Neural progenitor cell (in vitro differentiated cells): Measurements from ENCODE around the gene MYMK. TPM values are rescaled to one million over a fixed set of nuclear protein-coding genes. Genes with fewer than 3 reads are reported as not detected.
A peak's percentile ranks its signal among the peaks of the same experiment; 100 is the strongest.

ENCODE experiments used
- DNase-seq: peaks from one replicate; pipeline ENCODE4 v3.0.0-alpha.2; 2016; ENCODE audit warnings: low spot score
- H2AFZ ChIP-seq: fragments of 200-600 bp; sonication (generic); replicated peaks from 2 replicates; pipeline ENCODE4 v1.6.1; 2016; ENCODE audit warnings: antibody characterized with exemption
- H3F3A ChIP-seq: fragments of 200-600 bp; sonication (generic); 2 replicates; pipeline ENCODE4 v1.6.1; 2016; ENCODE audit warnings: antibody characterized with exemption, low read depth
- H3K27ac ChIP-seq: fragments of 200-600 bp; sonication (generic); 2 replicates; pipeline ENCODE4 v1.5.1; 2016; ENCODE audit warnings: mild to moderate bottlenecking
- H3K27me3 ChIP-seq: fragments of 200-600 bp; sonication (generic); 2 replicates; pipeline ENCODE4 v1.6.1; 2016; ENCODE audit warnings: mild to moderate bottlenecking, moderate library complexity
- H3K36me3 ChIP-seq: fragments of 200-600 bp; sonication (generic); 2 replicates; pipeline ENCODE4 v1.5.1; 2016
- H3K4me1 ChIP-seq: fragments of 200-600 bp; sonication (generic); 2 replicates; pipeline ENCODE4 v1.6.1; 2016; ENCODE audit warnings: mixed run types
- H3K4me2 ChIP-seq: fragments of 200-600 bp; sonication (generic); 2 replicates; pipeline ENCODE4 v1.6.1; 2016
- H3K4me3 ChIP-seq: fragments of 200-600 bp; sonication (generic); 2 replicates; pipeline ENCODE4 v1.5.1; 2016
- H3K79me2 ChIP-seq: fragments of 200-600 bp; sonication (generic); 2 replicates; pipeline ENCODE4 v1.6.1; 2016; ENCODE audit warnings: low read depth
- H3K9ac ChIP-seq: fragments of 200-600 bp; sonication (generic); 2 replicates; pipeline ENCODE4 v1.6.1; 2016
- H3K9me3 ChIP-seq: fragments of 200-600 bp; sonication (generic); 2 replicates; pipeline ENCODE4 v1.5.1; 2016; ENCODE audit warnings: low read depth
- H4K20me1 ChIP-seq: fragments of 200-600 bp; sonication (generic); 2 replicates; pipeline ENCODE4 v1.6.1; 2016; ENCODE audit warnings: low read depth
- H3K27ac Mint-ChIP-seq: 3 replicates; pipeline ENCODE4 v1.8.0; 2021; ENCODE audit warnings: mixed read lengths
- H3K27me3 Mint-ChIP-seq: 2 replicates; pipeline ENCODE4 v1.8.0; 2022; ENCODE audit warnings: low read depth, mild to moderate bottlenecking, inconsistent platforms, moderate library complexity, mixed read lengths; ENCODE audit not compliant: insufficient read depth
- H3K36me3 Mint-ChIP-seq: 3 replicates; pipeline ENCODE4 v1.8.0; 2021; ENCODE audit warnings: mixed read lengths
- H3K4me1 Mint-ChIP-seq: 3 replicates; pipeline ENCODE4 v1.8.0; 2021; ENCODE audit warnings: mixed read lengths
- H3K4me3 Mint-ChIP-seq: 3 replicates; pipeline ENCODE4 v1.8.0; 2021; ENCODE audit warnings: mild to moderate bottlenecking, moderate library complexity, mixed read lengths
- H3K9me3 Mint-ChIP-seq: 3 replicates; pipeline ENCODE4 v1.8.0; 2020; ENCODE audit warnings: mixed read lengths
- EZH2 ChIP-seq: fragments of 200-600 bp; sonication (generic); IDR thresholded peaks from 2 replicates; pipeline ENCODE4 v1.6.1; 2017; ENCODE audit warnings: antibody characterized with exemption, mild to moderate bottlenecking, moderate library complexity
- EZH2phosphoT487 ChIP-seq: fragments of 200-600 bp; sonication (generic); IDR thresholded peaks from 2 replicates; pipeline ENCODE4 v1.6.1; 2017; ENCODE audit warnings: antibody characterized with exemption
- total RNA-seq: library from RNA; depleted of rRNA; stranded (reverse); fragments of >200 nt; gene quantifications from 2 replicates; pipeline ENCODE4 v1.2.3, GENCODE V29; 2015; ENCODE audit warnings: low replicate concordance
- TF ChIP-seq, protein P1 (sequence below): fragments of 200-600 bp; sonication (generic); IDR thresholded peaks from 2 replicates; pipeline ENCODE4 v1.5.1; 2017; ENCODE audit warnings: antibody characterized with exemption, mild to moderate bottlenecking

MYMK gene
- total RNA-seq, 1 donor from 2014 or later = not detected

DNA sequence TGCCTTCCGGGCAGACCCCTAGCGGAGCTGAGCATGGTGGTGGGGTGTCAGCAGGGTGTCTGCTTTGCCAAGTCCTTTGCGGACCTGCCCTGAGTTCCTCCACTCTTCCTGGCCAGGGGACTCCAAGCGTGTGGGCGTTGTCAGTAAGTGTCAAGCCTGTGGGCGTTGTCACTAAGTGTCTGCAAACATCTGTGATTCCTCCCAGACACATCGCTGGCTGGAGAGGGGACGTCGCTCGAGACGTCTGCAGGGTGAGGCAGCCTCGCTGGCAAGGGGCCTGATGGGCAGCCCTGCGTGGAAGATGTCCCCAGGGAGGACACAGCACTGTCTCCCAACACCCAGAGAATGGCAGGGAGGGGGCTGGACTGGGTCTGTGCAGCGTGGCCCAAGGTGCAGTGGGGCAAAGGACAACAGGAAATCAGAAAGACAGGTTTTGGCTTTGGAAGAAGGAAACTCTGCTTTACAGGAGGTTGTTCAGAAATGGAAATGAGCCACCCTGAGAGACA, 38.6 kb upstream of the MYMK start:
- peak overlapping the region; percentile 74 for H3K27ac Mint-ChIP-seq
- Histone ChIP-seq H3K9me3 (no peaks in the 10 kb centered on the region), H3K4me1 (peaks cover 6% of the 10 kb centered on the region), H3K9ac (no peak overlapping the region), H4K20me1 (no peaks in the 10 kb centered on the region), H3K4me2 (no peak overlapping the region), H3K79me2 (no peaks in the 10 kb centered on the region), H2AFZ (no peak overlapping the region), H3K4me3 (no peak overlapping the region), H3F3A (peaks cover 5% of the 10 kb centered on the region), H3K27ac (no peak overlapping the region), H3K36me3 (no peaks in the 10 kb centered on the region), H3K27me3 (no peaks in the 10 kb centered on the region)
- DNase-seq = no peak
- H3K27me3 Mint-ChIP-seq = no peaks in the 10 kb centered on the region
- H3K9me3 Mint-ChIP-seq = peaks cover 4% of the 10 kb centered on the region
- no peaks in the 10 kb centered on the region for H3K36me3 Mint-ChIP-seq
- TF ChIP-seq EZH2 (no peak), EZH2phosphoT487 (no peak)
- TF ChIP-seq, protein P1, sequence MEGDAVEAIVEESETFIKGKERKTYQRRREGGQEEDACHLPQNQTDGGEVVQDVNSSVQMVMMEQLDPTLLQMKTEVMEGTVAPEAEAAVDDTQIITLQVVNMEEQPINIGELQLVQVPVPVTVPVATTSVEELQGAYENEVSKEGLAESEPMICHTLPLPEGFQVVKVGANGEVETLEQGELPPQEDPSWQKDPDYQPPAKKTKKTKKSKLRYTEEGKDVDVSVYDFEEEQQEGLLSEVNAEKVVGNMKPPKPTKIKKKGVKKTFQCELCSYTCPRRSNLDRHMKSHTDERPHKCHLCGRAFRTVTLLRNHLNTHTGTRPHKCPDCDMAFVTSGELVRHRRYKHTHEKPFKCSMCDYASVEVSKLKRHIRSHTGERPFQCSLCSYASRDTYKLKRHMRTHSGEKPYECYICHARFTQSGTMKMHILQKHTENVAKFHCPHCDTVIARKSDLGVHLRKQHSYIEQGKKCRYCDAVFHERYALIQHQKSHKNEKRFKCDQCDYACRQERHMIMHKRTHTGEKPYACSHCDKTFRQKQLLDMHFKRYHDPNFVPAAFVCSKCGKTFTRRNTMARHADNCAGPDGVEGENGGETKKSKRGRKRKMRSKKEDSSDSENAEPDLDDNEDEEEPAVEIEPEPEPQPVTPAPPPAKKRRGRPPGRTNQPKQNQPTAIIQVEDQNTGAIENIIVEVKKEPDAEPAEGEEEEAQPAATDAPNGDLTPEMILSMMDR = no peak
- H3K4me3 Mint-ChIP-seq = no peak overlapping the region
- peaks cover 45% of the 10 kb centered on the region for H3K4me1 Mint-ChIP-seq

DNA sequence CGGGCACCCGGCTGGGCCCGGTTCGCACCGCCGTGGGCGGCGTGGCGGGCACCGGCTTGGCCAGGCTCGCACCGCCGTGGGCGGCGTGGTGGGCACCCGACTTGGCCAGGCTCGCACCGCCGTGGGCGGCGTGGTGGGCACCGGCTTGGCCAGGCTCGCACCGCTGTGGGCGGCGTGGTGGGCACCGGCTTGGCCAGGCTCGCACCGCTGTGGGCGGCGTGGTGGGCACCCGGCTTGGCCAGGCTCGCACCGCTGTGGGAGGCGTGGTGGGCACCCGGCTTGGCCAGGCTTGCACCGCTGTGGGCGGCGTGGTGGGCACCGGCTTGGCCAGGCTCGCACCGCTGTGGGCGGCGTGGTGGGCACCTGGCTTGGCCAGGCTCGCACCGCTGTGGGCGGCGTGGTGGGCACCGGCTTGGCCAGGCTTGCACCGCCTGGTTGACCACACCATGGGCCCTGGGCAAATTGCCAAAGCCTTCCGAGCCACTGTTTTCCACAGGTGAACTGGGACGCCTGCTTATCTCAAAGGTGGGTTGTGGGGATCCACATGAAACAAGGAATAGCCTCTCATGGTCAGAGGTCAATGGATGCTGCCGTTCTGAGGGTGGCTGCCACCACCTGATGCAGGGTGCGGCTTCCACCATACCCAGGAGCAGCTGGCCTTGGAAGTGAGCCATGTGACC, 38.0 kb upstream of the MYMK start:
- H3K9ac ChIP-seq = no peak overlapping the region
- no peaks in the 10 kb centered on the region for H3K9me3 ChIP-seq

DNA sequence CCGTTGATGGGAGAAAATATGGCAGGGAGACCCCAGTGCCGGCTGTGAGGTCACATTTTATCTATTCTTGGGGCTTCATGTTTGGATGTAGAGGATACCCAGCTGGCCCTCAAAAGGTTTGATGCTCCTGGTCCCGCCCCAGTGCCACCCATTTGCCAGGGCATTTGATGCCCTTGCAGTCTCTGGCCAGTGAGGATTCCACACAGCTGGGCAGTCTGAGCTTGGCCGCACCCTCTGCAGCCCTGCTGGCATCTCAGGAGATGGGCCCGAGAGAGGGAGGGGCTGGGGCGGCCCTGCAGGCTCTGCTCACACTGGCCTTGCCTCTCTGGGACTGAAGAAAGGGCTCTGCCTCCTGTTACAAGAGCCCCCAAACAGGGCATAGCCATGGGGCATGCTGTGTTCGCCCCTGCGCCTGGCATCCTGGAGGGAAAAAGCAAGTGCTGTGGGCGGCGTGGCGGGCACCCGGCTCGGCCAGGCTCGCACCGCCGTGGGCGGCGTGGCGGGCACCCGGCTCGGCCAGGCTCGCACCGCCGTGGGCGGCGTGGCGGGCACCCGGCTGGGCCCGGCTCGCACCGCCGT, 37.3 kb upstream of the MYMK start:
- no peaks in the 10 kb centered on the region for H3K79me2 ChIP-seq
- Mint-ChIP-seq H3K4me1 (peaks cover 55% of the 10 kb centered on the region), H3K27ac (peak overlapping the region; percentile 83), H3K9me3 (peaks cover 4% of the 10 kb centered on the region), H3K27me3 (no peaks in the 10 kb centered on the region), H3K36me3 (no peaks in the 10 kb centered on the region), H3K4me3 (no peak overlapping the region)
- H3K27ac ChIP-seq = no peak overlapping the region
- peaks cover 5% of the 10 kb centered on the region for H3F3A ChIP-seq
- no peaks in the 10 kb centered on the region for H3K36me3 ChIP-seq
- TF ChIP-seq EZH2 (no peak), EZH2phosphoT487 (no peak)
- TF ChIP-seq, protein P1 = no peak
- H3K4me1 ChIP-seq = peaks cover 9% of the 10 kb centered on the region
- no peaks in the 10 kb centered on the region for H4K20me1 ChIP-seq
- no peaks in the 10 kb centered on the region for H3K9me3 ChIP-seq
- no peak overlapping the region for H2AFZ ChIP-seq
- no peak overlapping the region for H3K4me2 ChIP-seq
- DNase-seq = no peak
- no peaks in the 10 kb centered on the region for H3K27me3 ChIP-seq
- no peak overlapping the region for H3K4me3 ChIP-seq
- H3K9ac ChIP-seq = no peak overlapping the region

More for the DNA sequence above, 38.0 kb upstream of the MYMK start:
- no peak overlapping the region for H3K27ac ChIP-seq
- Mint-ChIP-seq H3K27me3 (no peaks in the 10 kb centered on the region), H3K9me3 (peaks cover 4% of the 10 kb centered on the region), H3K36me3 (no peaks in the 10 kb centered on the region), H3K27ac (peak overlapping the region; percentile 74), H3K4me1 (peaks cover 51% of the 10 kb centered on the region), H3K4me3 (no peak overlapping the region)
- no peaks in the 10 kb centered on the region for H3K36me3 ChIP-seq
- peaks cover 5% of the 10 kb centered on the region for H3F3A ChIP-seq
- H3K27me3 ChIP-seq = no peaks in the 10 kb centered on the region
- H3K79me2 ChIP-seq = no peaks in the 10 kb centered on the region
- DNase-seq = no peak
- no peak overlapping the region for H3K4me2 ChIP-seq
- no peak for TF ChIP-seq EZH2
- no peak for TF ChIP-seq EZH2phosphoT487
- TF ChIP-seq, protein P1 = no peak
- H3K4me1 ChIP-seq = peaks cover 9% of the 10 kb centered on the region
- no peak overlapping the region for H2AFZ ChIP-seq
- H3K4me3 ChIP-seq = no peak overlapping the region
- H4K20me1 ChIP-seq = no peaks in the 10 kb centered on the region
